Upper lobe of left lung (tissue), 6 donors: Measurements from ENCODE around the gene SMIM13. TPM values are rescaled to one million over a fixed set of nuclear protein-coding genes. Genes with fewer than 3 reads are reported as not detected.

Experiments used
- ATAC-seq, 2 donors: fragments of 200-7000 bp; cut with Tn5 transposase; one replicate each; pipeline ENCODE4 v1.9.1; 2022; ENCODE audit warnings: mild to moderate bottlenecking in 2 of 2, moderate library complexity in 2 of 2; ENCODE audit not compliant: low FRiP score in 2 of 2
- DNase-seq, 2 donors: peaks; one replicate each; pipeline ENCODE4 v3.0.0-alpha.2; 2019 to 2020
- H3K27ac ChIP-seq, 4 donors: fragments of 200-600 bp; sonication (generic); one replicate each; pipeline ENCODE4 v1.5.1; 2016 to 2019
- H3K27me3 ChIP-seq, 4 donors: fragments of 200-600 bp; sonication (generic); one replicate each; pipeline ENCODE4 v1.5.1; 2017 to 2019
- H3K36me3 ChIP-seq, 4 donors: fragments of 200-600 bp; sonication (generic); one replicate each; pipeline ENCODE4 v1.5.1; 2016 to 2019
- H3K4me1 ChIP-seq, 4 donors: fragments of 200-600 bp; sonication (generic); one replicate each; pipeline ENCODE4 v1.5.1; 2018 to 2019
- H3K4me3 ChIP-seq, 4 donors: fragments of 200-600 bp; sonication (generic); one replicate each; pipeline ENCODE4 v1.5.1; 2017 to 2019; ENCODE audit warnings: mild to moderate bottlenecking in 2 of 4, moderate library complexity in 1 of 4
- H3K9me3 ChIP-seq, 4 donors: fragments of 200-600 bp; sonication (generic); one replicate each; pipeline ENCODE4 v1.5.1; 2018 to 2019
- CTCF ChIP-seq, 6 experiments: fragments of 450-650 bp in 4 of 6; fragments of 200-600 bp in 2 of 6; sonication (generic) in 2 of 6; IDR thresholded peaks; one replicate each; pipeline ENCODE4 v1.5.1; 2016 to 2019; ENCODE audit warnings: antibody characterized with exemption in 6 of 6
- EP300 ChIP-seq, 4 donors: sonication (generic); formaldehyde crosslinking; IDR thresholded peaks; one replicate each; pipeline ENCODE4 v1.5.1; 2017; ENCODE audit warnings: antibody characterized with exemption in 4 of 4, control low read depth in 2 of 4
- POLR2A ChIP-seq, 4 donors: fragments of 450-650 bp; IDR thresholded peaks; one replicate each; pipeline ENCODE4 v1.5.1; 2016 to 2017; ENCODE audit warnings: antibody characterized with exemption in 4 of 4, mild to moderate bottlenecking in 2 of 4
- POLR2AphosphoS5 ChIP-seq, 2 donors: sonication (generic); formaldehyde crosslinking; IDR thresholded peaks; one replicate each; pipeline ENCODE4 v1.5.1; 2017; ENCODE audit warnings: antibody characterized with exemption in 2 of 2
- WGBS, 2 donors: methylation state at CpG; one replicate each; pipeline ENCODE4 v1.1.5; 2017 to 2018; 5-methylcytosine and 5-hydroxymethylcytosine counted together
- total RNA-seq, 6 donors: library from RNA; depleted of rRNA in 4 of 6; stranded (reverse); fragments of >200 nt in 4 of 6; gene quantifications; one replicate each; pipeline versions ENCODE4 v1.1.0 to v1.2.1, GENCODE V29; 2016 to 2021
- donor health status: DM: no; HTN: no; CAD: no; lungs with moderate emphysema.
- donor health status: DM: no; HTN: yes; CAD: no; lungs with severe emphysema.

Gene SMIM13
- total RNA-seq, 6 donors from 2014 or later, result 1.0 to 9.6 (median 6.3) TPM

GRCh38 chr6:11172501-11173327, 79.1 kb downstream of the SMIM13 start:
- Histone ChIP-seq H3K36me3 (no peaks in the 10 kb centered on the region), H3K4me1 (peaks cover 0 to 13% (median 8%) of the 10 kb centered on the region in 4 donors), H3K27me3 (no peaks in the 10 kb centered on the region), H3K27ac (no peak overlapping the region), H3K9me3 (no peaks in the 10 kb centered on the region), H3K4me3 (no peak overlapping the region)
- ATAC-seq, result peak; percentile 75 to 78
- DNase-seq, result peak in 1 of 2 donors; percentile 69
- TF ChIP-seq POLR2A (IDR thresholded peaks at IDR 0.05) (no peak), CTCF (IDR thresholded peaks at IDR 0.05) (peak; percentile 75 to 89 (median 82)), POLR2AphosphoS5 (IDR thresholded peaks at IDR 0.05) (peak in 1 of 2 donors; percentile 23), EP300 (IDR thresholded peaks at IDR 0.05) (no peak)
- 26 to 27% methylated on average over 17 of the region's 17 CpGs for WGBS, 2 donors

- H3K4me1 ChIP-seq, result peaks cover 0 to 13% (median 8%) of the 10 kb centered on the region in 4 donors
- no peak for DNase-seq
- no peaks in the 10 kb centered on the region for H3K36me3 ChIP-seq
- H3K27ac ChIP-seq, result no peak overlapping the region
- TF ChIP-seq EP300 (IDR thresholded peaks at IDR 0.05), result no peak
- no peak for TF ChIP-seq POLR2AphosphoS5 (IDR thresholded peaks at IDR 0.05)
- no peak for TF ChIP-seq POLR2A (IDR thresholded peaks at IDR 0.05)
- TF ChIP-seq CTCF (IDR thresholded peaks at IDR 0.05), result no peak
- ATAC-seq, result peak; percentile 35 to 39
- no peak overlapping the region for H3K4me3 ChIP-seq
- no peaks in the 10 kb centered on the region for H3K9me3 ChIP-seq
- no peaks in the 10 kb centered on the region for H3K27me3 ChIP-seq
- 80 to 94% methylated on average over 5 of the region's 5 CpGs for WGBS, 2 donors
These were observed 80.6 kb downstream of the SMIM13 start for GRCh38 chr6:11174242-11174611.

- WGBS, 2 donors, result 90 to 93% methylated on average over 1 of the region's 1 CpG
- H3K27me3 ChIP-seq, result no peaks in the 10 kb centered on the region
- peaks cover 0 to 2% (median 0%) of the 10 kb centered on the region in 4 donors for H3K36me3 ChIP-seq
- no peak for TF ChIP-seq CTCF (IDR thresholded peaks at IDR 0.05)
- TF ChIP-seq EP300 (IDR thresholded peaks at IDR 0.05), result no peak
- no peak for TF ChIP-seq POLR2AphosphoS5 (IDR thresholded peaks at IDR 0.05)
- TF ChIP-seq POLR2A (IDR thresholded peaks at IDR 0.05), result no peak
- no peak overlapping the region for H3K27ac ChIP-seq
- no peak for ATAC-seq
- no peak for DNase-seq
- H3K9me3 ChIP-seq, result no peaks in the 10 kb centered on the region
- H3K4me1 ChIP-seq, result peaks cover 0 to 12% (median 6%) of the 10 kb centered on the region in 4 donors
- H3K4me3 ChIP-seq, result no peak overlapping the region
These were observed 83.6 kb downstream of the SMIM13 start for GRCh38 chr6:11177271-11177670.

- Histone ChIP-seq H3K9me3 (no peaks in the 10 kb centered on the region), H3K27me3 (no peaks in the 10 kb centered on the region), H3K4me1 (no peaks in the 10 kb centered on the region), H3K36me3 (peaks cover 0 to 20% (median 6%) of the 10 kb centered on the region in 4 donors), H3K4me3 (no peak overlapping the region), H3K27ac (no peak overlapping the region)
- DNase-seq, result no peak
- no peak for ATAC-seq
- WGBS, 2 donors, result 67 to 93% methylated on average over 6 of the region's 6 CpGs
- TF ChIP-seq POLR2A (IDR thresholded peaks at IDR 0.05), result no peak
- no peak for TF ChIP-seq CTCF (IDR thresholded peaks at IDR 0.05)
- TF ChIP-seq POLR2AphosphoS5 (IDR thresholded peaks at IDR 0.05), result no peak
- TF ChIP-seq EP300 (IDR thresholded peaks at IDR 0.05), result no peak
These were observed 85.4 kb downstream of the SMIM13 start for GRCh38 chr6:11179088-11179418.
